ENCODE results near the gene PLA2G4C. TPM values are rescaled to one million over a fixed set of nuclear protein-coding genes. Genes with fewer than 3 reads are reported as not detected.
A peak's percentile ranks its signal among the peaks of the same experiment; 100 is the strongest.

The PLA2G4C gene
- total RNA-seq = 1 to 10 TPM; 4.2 to 6.8 TPM

- H3K9me3 Mint-ChIP-seq = no peaks in the 10 kb centered on the region
- CTCF ChIA-PET = interaction anchor here (0.5 to 4.1 kb wide), 11 partner anchors 8 to 223 kb away, joined by 3 to 32 read pairs (median 4); no protein-coding TSS in a partner anchor
- POLR2A ChIA-PET = interaction anchor here (0.9 to 3.1 kb wide), 7 partner anchors 9 to 211 kb away, joined by 3 to 13 read pairs (median 4); partner anchors contain the start of gene CARD8
- no peak for TF ChIP-seq CTCF (IDR thresholded peaks at IDR 0.05)
- intact Hi-C loops (cut with micrococcal nuclease) = no loop called here
- H3K27ac Mint-ChIP-seq = peak within 1 kb of the TSS; percentile 85
- no peaks in the 10 kb centered on the region for H3K27me3 Mint-ChIP-seq
- H3K36me3 Mint-ChIP-seq (ENCODE audit: low read depth) = peaks cover 3% of the 10 kb centered on the region
- peak; percentile 87 for ATAC-seq
- H3K4me3 Mint-ChIP-seq = peak within 1 kb of the TSS; percentile 78
- peaks cover 5% of the 10 kb centered on the region for H3K4me1 Mint-ChIP-seq (ENCODE audit: low read depth)
- DNase-seq = peak; percentile 90
These were observed at the start of gene PLA2G4C for GRCh38 chr19:48110350-48110966. Gene PLA2G4C, minus strand, starts transcription at chr19:48110817. Its CDS starts 4,288 bp downstream, at chr19:48106529.

GRCh38 chr19:48158210-48158790, 47.7 kb upstream of the PLA2G4C start:
- POLR2A ChIA-PET = interaction anchor here (0.6 to 1.1 kb wide), 4 partner anchors 9 to 163 kb away, joined by 3 read pairs; no protein-coding TSS in a partner anchor
- TF ChIP-seq CTCF (IDR thresholded peaks at IDR 0.05) = no peak
- intact Hi-C loops (cut with micrococcal nuclease) = no loop called here

GRCh38 chr19:48154003-48154402, 43.4 kb upstream of the PLA2G4C start:
- no peak overlapping the region for H3K27ac Mint-ChIP-seq
- no peaks in the 10 kb centered on the region for H3K27me3 Mint-ChIP-seq
- H3K36me3 Mint-ChIP-seq (ENCODE audit: low read depth) = peaks cover 33% of the 10 kb centered on the region
- no peak for ATAC-seq
- intact Hi-C loops (cut with micrococcal nuclease) = no loop called here
- no peak overlapping the region for H3K4me3 Mint-ChIP-seq
- DNase-seq = no peak
- ChIA-PET CTCF (interaction anchor here (0.9 to 1.9 kb wide), 6 partner anchors 29 to 192 kb away, joined by 3 to 8 read pairs (median 6); partner anchors contain the start of gene PLA2G4C), POLR2A (interaction anchor here (0.6 to 1.2 kb wide), 3 partner anchors 13 to 49 kb away, joined by 3 read pairs; no protein-coding TSS in a partner anchor)
- peaks cover 2% of the 10 kb centered on the region for H3K4me1 Mint-ChIP-seq (ENCODE audit: low read depth)
- H3K9me3 Mint-ChIP-seq = no peaks in the 10 kb centered on the region
- TF ChIP-seq CTCF (IDR thresholded peaks at IDR 0.05) = no peak

More at GRCh38 chr19:48158210-48158790, 47.7 kb upstream of the PLA2G4C start:
- no peak overlapping the region for H3K4me3 Mint-ChIP-seq
- no peak overlapping the region for H3K27ac Mint-ChIP-seq
- CTCF ChIA-PET = no interaction called here
- no peak for ATAC-seq
- no peaks in the 10 kb centered on the region for H3K27me3 Mint-ChIP-seq
- no peaks in the 10 kb centered on the region for H3K4me1 Mint-ChIP-seq (ENCODE audit: low read depth)
- no peaks in the 10 kb centered on the region for H3K9me3 Mint-ChIP-seq
- peaks cover 35% of the 10 kb centered on the region for H3K36me3 Mint-ChIP-seq (ENCODE audit: low read depth)
- DNase-seq = no peak

GRCh38 chr19:48152551-48152950, 41.9 kb upstream of the PLA2G4C start:
- DNase-seq (peak; percentile 78), ATAC-seq (peak; percentile 74)
- TF ChIP-seq CTCF (IDR thresholded peaks at IDR 0.05) = peak; percentile 88
- intact Hi-C loops (cut with micrococcal nuclease) = no loop called here
- POLR2A ChIA-PET = interaction anchor here (0.8 to 0.9 kb wide), 2 partner anchors 13 to 1275 kb away, joined by 3 to 4 read pairs; no protein-coding TSS in a partner anchor
- H3K4me1 Mint-ChIP-seq (ENCODE audit: low read depth) = peaks cover 2% of the 10 kb centered on the region
- no peak overlapping the region for H3K27ac Mint-ChIP-seq
- H3K9me3 Mint-ChIP-seq = no peaks in the 10 kb centered on the region
- no peaks in the 10 kb centered on the region for H3K27me3 Mint-ChIP-seq
- CTCF ChIA-PET = interaction anchor here (0.7 to 1.9 kb wide), 14 partner anchors 23 to 190 kb away, joined by 3 to 21 read pairs (median 4); no protein-coding TSS in a partner anchor
- no peak overlapping the region for H3K4me3 Mint-ChIP-seq
- H3K36me3 Mint-ChIP-seq (ENCODE audit: low read depth) = peaks cover 37% of the 10 kb centered on the region

Measured in activated CD8-positive, alpha-beta T cell treated with anti-CD3 and anti-CD28 coated beads for 36 hours (primary cell).